NCI-H2107 (cell line): ENCODE data around the gene TMEM238L.

Experiments
- DNase-seq: peaks from one replicate; lab custom pipeline; 2025; lab: John Stamatoyannopoulos, UW

TMEM238L gene

GRCh38 chr17:10804546-10804945 is 647 bp upstream of the TMEM238L start:
- no peak for DNase-seq

GRCh38 chr17:10803350-10803749 is 549 bp downstream of the TMEM238L start:
- DNase-seq = no peak

GRCh38 chr17:10802496-10803284 is 1.2 kb downstream of the TMEM238L start:
- DNase-seq = no peak

GRCh38 chr17:10799407-10799806 is 4.5 kb downstream of the TMEM238L start:
- no peak for DNase-seq

GRCh38 chr17:10798910-10799309 is 5.0 kb downstream of the TMEM238L start:
- DNase-seq = no peak

GRCh38 chr17:10798332-10798749 is 5.6 kb downstream of the TMEM238L start:
- no peak for DNase-seq

- DNase-seq = no peak
Measured at GRCh38 chr17:10797476-10798328, 6.2 kb downstream of the TMEM238L start.

GRCh38 chr17:10793816-10794215 is 10.1 kb downstream of the TMEM238L start:
- no peak for DNase-seq

- no peak for DNase-seq
Measured at GRCh38 chr17:10793256-10793655, 10.6 kb downstream of the TMEM238L start.

- no peak for DNase-seq
Measured at GRCh38 chr17:10792151-10792550, 11.7 kb downstream of the TMEM238L start.

- DNase-seq = no peak
Measured at GRCh38 chr17:10790491-10791401, 13.2 kb downstream of the TMEM238L start.

- no peak for DNase-seq
Measured at GRCh38 chr17:10789694-10790271, 14.1 kb downstream of the TMEM238L start.

GRCh38 chr17:10787306-10788045 is 16.4 kb downstream of the TMEM238L start:
- no peak for DNase-seq

- no peak for DNase-seq
Measured at GRCh38 chr17:10785295-10785694, 18.6 kb downstream of the TMEM238L start.

- no peak for DNase-seq
Measured at GRCh38 chr17:10779609-10780008, 24.3 kb downstream of the TMEM238L start.

GRCh38 chr17:10777890-10778289 is 26.0 kb downstream of the TMEM238L start:
- no peak for DNase-seq

GRCh38 chr17:10777131-10777807 is 26.6 kb downstream of the TMEM238L start:
- DNase-seq = no peak

GRCh38 chr17:10776381-10776780 is 27.5 kb downstream of the TMEM238L start:
- no peak for DNase-seq

- DNase-seq = no peak
Measured at GRCh38 chr17:10775740-10776356, 28.1 kb downstream of the TMEM238L start.

GRCh38 chr17:10775058-10775457 is 28.8 kb downstream of the TMEM238L start:
- no peak for DNase-seq
